Stimulated activated CD4-positive, alpha-beta T cell treated with anti-CD3 and anti-CD28 coated beads, Interleukin-4, amount 100 ng/mL, for 48 hours (primary cell): ENCODE data around the gene DACT2.
"Not testable (repeated sequence)": the region's sequence is repeated elsewhere in the genome, so short reads cannot be mapped to it uniquely, and the experiment has no call there.

Experiments
- DNase-seq, 2 donors: peaks; one replicate each; pipeline ENCODE4 v3.0.0-alpha.2; 2020; ENCODE audit warnings: low read depth in 2 of 2

DACT2 gene, protein sequence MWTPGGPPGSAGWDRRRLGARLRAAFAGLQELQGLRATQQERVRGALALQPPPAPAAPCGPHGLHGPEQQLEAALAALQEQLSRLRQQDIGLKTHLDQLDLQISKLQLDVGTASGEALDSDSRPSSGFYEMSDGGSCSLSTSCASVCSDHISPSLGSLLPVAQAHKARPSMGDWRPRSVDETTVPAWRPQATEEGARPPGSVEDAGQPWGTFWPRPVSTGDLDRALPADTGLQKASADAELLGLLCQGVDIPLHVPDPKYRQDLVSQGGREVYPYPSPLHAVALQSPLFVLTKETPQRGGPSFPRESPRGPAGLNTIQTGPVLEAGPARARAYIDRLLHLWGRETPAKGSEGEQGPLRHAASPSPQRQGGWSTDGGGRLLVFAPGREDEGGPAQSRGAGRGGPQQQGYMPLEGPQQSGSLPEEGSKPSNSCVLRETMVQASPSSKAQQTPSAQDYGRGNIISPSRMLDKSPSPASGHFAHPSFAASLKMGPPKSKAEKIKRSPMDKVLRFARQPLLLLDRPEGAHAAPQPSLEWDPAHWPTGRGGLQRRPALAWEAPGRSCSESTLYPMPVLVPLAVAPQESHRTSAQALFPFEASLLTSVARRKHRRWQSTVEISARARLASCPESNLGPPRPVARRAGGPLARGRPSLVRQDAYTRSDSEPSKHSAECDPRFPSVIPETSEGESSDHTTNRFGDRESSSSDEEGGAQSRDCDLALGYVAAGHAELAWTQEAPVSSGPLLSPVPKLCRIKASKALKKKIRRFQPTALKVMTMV

DNA sequence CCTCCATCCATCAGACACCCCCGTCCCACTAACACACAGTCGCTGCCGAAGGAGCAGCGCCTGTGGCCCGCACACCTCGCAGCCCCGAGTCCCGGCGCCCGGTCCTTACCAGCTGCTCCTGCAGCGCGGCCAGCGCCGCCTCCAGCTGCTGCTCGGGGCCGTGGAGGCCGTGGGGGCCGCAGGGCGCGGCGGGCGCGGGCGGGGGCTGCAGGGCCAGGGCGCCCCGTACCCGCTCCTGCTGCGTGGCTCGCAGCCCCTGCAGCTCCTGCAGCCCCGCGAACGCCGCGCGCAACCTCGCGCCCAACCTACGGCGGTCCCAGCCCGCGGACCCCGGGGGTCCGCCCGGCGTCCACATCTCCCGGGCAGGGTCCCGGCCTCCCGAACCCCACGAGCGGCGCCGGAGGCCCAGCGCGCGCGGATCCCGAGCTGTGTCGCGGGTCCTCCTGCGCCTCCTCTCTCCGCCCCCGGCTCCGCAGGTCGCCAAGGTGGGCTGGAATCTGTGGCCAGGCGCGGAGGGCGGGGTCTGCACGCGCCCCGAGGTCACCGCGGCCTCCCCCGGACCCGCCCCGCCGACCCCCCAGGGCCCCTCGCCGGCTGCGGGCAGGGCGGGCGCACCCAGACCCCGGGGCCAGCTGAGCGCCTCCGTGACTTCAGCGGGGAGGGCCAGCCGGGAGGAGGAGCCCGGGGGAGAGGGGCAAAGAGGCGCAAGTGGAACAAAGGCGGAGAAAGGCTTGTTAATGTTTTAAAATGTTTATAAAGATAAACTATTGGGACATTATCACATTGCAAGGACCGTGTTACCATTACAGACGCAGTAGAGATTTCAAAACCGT is at the start of gene DACT2:
TSS of gene DACT2 (minus strand) at position 499 of the 833 bp plus-strand sequence. CDS start at position 355, 144 bp downstream.
- no peak for DNase-seq

DNA sequence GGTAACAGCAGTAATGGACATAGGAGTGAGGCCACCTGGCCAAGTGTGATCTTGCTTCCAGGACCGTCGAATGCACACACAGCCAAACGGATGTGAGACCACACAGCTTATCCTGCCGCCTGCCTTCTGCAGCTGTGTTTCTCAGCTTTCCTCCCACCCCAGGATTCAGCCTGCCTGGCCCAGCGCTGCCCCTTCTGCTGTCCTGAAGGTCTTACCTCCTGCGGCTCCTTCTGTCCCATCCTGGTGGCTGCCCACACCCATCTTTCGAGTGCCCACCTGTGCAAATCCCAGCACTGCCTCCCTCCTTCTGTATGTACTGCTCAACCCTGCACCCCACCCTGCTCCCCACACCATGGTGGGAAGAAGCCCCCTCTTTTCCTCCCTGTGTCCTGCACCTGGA is 49.4 kb upstream of the DACT2 start:
- no peak for DNase-seq

DNA sequence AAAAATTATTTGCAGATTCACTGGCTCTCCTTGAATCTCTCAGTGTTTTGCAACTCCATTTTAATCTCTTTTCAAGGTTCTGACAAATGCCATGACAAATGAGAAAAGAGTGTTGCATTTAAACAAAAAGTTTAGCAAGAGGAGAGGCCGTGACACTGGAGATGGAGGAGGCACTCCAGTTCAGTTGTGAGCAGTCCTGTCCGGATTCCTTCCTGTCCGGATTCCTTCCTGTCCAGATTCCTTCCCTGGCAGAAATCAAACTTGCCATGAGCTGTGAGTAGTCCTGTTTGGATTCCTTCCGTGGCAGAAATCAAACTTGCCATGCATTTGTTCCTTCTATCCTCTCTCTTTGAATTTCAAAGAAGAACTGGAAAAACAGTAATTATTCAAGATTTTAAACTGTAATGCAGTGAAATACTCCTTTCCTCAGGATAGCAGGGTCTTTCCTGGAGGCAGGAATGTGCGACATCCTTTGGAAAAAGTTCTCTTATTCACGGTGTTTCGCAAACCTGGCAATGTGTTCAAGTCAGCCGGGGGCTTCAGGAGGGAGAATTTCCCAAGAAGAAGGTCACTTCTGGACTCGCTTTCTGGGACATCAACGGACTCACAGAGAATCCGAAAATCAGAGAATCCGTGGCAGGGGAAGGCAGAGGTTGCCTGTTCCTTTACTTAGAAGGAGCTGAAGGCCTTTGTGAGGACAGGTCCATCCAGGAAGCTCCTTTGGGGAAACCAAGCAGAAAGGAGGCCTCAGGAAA is 48.7 kb upstream of the DACT2 start:
- DNase-seq: no peak

DNA sequence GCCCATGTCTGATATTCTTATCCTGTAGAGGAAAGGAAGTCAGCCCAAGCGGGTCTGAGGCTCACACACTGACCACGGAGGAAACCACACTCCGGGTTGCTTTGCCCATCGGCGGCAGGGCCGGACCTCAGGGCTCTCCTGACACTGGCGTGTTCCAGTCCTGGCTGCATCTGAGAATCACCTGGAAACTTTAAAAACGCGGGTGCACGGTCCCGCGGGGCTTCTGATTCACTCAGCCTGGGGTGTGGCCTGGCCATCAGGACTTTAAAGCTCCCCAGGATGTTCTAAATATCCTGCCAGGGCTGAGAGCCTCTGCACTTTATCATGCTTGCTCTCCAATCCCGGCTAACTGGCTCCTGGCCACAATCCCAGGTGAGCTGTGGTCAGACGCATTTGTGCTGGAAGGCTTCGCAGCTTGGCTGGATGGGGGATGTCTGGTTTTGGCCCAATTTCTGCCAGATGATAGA is 47.7 kb upstream of the DACT2 start:
- DNase-seq: no peak

DNA sequence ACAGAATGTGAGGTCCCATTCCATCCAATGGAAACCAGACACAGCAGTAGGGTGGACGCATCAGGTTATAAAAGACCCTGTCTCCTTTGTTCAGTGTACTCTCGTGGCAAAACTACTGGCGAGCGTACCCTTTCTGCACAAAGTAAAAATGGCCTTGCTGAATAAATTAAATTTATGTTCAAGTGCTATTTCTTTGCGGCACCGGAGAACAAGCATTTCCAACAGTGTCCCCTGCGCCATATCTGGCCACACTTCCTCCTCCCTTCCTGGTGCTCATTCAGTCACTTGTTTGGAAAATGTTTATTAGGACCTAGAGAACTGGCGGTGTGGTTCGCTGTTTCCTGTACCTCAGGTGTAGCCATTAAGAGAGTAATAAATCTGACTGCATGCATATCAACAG is 46.9 kb upstream of the DACT2 start:
- no peak for DNase-seq

DNA sequence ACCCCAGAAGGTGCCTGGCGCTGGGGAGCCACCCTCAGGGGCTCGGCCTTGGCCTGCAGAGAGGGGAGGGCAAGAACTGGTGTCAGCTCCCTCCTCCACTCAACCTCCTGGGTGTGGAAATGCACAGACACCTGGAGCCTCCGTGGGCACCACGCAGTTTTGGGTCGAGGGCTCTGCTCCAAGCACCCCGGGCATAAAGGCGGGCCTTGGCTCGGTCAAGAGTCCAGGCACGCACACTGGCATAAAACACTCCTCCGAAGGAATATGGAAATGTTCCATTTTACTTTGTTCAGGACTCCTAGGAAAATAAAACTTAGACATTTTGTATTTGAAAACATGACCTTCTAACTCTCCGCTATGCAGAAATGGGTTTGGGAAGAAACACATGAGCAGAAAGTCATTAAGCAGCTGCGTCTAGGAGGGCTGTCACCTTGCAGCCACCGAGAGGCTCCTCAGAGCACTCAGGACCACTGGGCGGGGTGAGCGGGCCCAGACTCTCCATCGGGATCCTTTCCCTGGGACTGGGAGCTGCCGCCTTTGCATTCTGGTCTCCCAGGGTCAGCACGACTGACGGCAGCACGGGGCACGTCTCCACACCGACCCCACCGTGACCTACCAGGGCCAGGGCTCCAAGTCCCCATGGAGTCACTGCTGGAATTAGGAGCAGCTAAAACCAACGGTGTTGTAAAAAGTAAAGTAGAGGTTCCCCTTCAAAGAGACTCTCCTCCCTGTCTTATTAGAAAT is 46.0 kb upstream of the DACT2 start:
- DNase-seq: no peak

DNA sequence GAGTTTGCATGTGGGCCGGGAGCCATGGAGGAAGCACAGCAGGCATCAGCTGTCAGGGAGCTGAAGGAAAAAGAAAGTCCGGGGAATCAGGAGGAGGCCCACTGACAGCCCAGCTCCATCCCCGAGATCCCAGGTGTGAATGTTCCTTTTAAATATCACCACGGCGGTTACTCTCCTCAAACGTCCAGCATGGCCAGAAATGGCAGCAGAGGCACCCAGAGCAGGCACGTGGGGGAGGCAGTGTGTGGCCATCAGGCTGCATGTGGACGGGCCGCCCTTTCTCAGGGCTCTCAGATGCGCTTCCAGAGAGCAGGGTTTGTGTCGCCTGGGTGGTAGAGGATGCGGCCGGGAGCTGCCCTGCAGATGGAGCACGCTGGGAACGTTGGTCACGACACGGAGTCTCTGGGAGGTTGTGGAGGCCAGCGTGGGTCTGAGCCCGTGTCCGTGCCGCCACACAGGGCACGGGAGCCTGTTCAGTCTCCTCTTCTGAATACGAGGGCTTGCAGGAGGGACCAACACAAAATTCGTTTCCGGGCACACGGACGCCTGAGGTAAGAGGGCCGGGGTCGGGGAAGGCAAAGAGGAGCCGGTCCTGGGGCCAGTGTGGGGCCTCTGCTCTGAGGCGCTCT is 45.3 kb upstream of the DACT2 start:
- DNase-seq: no peak

DNA sequence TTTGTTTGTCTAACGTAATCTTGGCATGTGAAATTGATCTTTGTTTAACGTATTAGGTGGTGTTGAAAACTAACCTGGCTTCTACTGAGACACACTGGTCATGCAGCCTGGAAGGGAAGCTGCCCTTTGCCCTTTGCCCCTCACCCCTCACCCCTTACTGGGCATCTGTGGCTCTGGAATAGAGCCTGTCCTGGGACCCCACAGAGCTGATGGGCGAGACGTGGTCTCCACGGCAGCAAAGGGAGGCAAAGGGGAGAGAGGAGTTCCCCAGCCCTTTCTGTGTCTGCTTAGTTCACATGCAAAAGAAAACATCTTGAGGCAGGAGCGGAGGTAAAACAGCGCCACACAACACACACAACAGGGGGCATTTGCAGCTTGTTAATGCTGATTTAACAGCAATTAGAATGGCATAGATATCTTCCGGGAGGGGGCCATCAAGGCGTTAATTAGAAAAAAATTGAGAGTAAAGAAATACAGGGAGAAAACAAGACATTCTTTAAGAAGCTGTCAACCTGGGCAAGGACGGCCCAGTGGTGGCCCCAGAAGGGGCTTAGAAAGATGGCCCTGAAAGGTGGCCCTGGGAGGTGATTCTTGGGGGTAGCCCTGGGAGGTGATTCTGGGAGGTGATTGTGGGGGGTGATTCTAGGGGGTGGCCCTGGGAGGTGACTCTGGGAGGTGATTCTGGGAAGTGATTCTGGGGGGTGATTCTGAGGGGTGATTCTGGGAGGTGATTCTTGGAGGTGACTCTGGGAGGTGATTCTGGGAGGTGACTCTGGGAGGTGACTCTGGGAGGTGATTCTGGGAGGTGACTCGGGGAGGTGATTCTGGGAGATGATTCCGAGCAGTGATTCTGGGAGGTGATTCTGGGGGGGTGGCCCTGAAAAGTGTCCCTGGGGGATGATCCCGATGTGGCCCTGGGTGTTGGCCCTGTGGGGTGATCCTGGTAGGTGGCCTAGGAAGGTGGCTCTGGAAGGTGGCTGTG is 44.5 kb upstream of the DACT2 start:
- DNase-seq: no peak

DNA sequence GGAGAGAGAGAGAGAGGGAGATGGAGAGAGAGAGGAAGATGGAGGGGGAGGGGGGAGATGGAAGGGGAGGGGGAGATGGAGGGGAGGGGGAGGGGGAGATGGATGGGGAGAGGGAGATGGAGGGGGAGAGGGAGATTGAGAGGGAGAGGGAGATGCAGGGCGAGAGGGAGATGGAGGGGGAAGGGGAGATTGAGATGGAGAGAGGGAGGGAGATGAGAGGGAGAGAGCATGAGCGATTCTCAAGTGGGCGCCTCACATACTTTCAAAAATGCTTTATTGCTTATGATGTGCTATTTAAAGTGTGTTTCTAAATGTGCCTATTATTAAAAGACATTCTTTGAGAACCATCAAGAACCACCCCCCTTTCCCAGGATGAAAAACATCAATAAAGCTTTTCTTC is 43.7 kb upstream of the DACT2 start:
- DNase-seq: no peak

DNA sequence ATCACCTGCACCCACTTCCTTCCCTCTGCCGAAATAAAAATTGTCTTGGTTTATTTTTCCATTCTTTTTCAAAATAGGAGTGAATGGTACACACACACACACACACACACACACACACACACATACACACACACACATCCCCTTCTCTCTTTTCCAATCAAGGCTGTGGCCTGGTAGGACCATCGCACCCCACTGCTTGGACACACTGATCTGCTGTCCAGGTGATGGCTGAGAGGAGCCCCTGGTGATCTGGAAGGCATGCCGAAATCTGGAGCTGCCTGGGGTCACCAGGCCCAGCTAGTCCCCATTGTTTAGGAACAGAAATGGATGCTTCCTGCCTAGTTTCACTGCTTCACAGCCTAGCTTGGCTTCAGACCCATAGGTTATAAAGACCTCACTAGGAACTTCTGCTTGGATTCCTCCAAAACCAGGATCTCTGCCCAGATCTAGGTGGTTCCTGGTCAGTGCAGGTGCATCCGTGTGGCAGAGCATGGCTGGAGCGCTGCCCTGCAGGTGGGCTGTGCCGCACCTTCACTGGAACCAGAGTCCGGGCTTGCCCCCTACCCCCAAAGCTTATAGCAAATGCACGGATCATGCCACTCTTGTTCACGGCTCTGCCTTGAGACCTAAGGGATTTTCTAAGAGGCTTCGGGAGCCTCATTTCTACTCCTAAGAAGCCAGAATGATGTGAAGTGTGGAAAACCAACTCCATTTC is 42.9 kb upstream of the DACT2 start:
- no peak for DNase-seq

DNA sequence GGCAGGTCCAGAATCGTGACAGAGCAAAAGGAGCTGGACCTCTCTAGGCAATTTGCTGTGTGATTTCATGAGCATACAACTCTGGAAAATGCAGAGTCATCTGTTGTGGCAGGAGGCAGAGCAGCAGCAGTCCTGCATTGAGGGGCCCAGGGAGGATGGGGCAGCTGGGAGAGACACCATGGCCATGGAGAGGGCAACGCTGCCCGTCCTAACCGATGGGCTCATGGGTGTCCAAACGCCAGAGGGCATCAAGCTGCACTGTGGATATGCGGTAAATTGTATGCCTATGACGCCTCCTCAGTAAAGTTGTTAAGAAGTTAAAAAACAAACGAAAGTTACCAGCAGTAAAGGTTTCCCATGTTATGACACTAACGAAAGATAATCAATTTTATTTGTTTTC is 42.2 kb upstream of the DACT2 start:
- DNase-seq: no peak

DNA sequence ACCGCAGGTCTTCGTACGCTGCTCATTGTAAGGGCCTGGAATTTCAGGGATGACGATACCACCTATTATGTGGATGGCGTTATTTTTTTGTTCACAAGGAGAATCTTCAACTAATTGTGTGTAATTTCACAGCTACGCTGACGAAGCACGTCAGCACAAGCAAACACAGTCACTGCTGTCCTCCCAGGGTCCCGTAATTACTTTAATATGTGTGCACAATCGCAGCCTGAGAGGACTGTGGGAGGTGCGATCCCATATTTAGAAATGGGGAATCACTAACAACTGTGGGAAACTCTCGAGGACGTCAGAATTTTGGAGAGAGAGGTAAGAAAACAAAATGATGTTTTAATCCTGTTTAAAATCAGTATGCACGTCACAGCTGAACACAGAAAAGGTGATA is 40.2 kb upstream of the DACT2 start:
- DNase-seq: no peak

DNA sequence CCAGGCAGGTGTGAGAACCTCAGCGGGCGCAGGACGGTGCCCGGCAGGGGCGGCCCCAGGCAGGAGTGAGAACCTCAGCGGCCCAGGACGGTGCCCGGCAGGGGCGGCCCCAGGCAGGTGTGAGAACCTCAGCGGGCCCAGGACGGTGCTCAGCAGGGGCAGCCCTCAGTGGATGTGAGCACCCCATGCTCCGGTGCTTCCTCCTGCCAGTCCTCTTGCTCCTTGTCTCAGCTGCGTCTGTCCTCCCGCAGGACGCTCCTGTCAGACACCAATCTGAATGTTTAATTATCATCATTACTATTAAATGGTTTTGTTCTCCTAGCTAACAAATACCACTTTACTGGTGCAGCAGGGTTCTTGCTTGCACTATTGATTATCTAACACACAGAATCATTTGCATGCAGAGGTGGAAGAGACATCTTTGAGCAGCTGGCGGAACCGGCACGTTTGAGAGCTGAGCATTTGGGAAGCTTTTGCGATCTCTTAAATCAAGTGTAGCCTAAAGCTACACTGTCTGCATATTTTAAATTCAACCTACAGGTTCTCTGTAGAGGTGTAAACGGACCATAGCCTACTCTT is 39.4 kb upstream of the DACT2 start:
- DNase-seq: no peak

DNA sequence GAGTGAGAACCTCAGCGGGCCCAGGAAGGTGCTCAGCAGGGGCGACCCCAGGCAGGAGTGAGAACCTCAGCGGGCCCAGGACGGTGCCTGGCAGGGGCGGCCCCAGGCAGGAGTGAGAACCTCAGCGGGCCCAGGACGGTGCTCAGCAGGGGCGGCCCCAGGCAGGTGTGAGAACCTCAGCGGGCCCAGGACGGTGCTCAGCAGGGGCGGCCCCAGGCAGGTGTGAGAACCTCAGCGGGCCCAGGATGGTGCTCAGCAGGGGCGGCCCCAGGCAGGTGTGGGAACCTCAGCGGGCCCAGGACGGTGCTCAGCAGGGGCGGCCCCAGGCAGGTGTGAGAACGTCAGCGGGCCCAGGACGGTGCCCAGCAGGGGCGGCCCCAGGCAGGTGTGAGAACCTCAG is 37.3 kb upstream of the DACT2 start:
- DNase-seq: not testable (repeated sequence)

DNA sequence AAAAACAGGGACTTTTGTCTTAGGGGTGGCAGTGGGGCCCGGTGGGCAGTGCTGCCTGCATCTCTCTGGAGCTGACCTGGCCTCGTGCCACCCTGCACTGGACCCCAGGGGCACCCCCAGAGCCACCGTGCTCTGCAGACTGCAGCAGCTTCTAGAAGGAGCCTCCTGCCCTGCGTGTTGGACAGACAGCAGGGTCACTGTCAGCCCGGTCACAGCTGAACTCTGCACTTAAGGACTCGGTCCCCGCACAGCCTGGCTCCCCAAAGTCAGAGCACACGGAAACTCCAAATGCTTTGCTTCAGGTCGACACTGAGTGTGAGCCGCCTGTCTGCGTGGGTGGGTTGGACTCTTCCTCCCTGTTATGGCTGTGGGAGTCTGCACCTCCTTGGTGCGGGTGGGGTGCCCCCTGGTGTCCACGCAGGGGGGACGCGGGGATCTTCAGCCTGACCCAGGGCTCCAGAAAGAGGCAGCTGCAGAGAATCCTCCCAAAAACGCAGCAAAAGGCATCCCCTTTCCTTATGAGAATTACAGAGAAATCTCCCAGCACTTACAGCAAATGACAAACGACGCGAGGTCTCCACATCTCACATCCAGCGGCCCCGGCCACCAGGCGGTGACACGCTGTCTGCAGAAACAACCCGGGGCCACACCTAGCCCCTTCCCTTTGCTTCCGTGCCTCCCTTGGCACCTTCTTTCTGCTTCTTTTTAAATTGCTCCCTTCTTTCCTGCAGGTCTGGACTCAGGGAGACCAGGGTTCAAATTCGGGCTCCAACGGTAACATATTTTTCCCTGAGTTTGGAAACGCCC is 36.3 kb upstream of the DACT2 start:
- peak; percentile 14 to 20 for DNase-seq

DNA sequence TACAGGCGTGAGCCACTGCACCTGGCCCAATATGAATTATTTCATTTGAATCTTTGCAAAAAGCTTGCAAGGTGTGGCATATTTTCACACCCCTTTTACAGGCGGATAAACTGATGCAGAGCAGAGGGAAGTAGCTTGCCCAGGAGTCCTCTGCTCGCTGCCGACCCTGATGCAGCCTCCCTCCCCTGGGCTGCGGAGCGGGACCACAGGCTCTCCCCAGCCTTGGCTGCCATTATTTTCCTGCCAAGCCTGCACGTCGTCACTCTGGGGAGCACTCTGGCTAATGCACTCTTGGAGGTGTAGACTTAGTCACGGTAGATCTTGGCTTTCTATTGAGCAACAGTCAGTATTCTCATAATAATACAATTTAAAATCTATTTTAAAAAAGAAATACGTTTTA is 34.8 kb upstream of the DACT2 start:
- no peak for DNase-seq

DNA sequence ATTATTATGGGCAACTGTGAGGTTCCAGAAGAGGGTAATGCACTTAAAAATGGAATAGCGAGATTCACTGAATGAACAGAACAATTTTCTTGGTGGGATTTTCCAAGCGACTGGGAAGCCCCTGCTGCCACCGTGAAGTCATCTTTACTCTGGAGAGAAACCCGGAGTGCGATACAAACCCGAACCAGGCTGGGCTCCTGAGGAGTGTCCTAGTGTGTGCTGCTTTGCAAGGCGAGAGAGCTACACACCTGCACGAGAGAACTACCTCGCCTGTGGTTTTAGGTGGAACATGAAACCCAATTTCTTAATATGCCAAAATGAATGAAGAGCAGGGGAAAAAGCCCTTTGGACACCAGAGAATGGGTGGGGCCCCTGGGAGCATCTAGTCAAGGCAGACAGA is 33.5 kb upstream of the DACT2 start:
- no peak for DNase-seq
